ENCODE results near the gene TTC22.

Gene TTC22

GRCh38 chr1:54834007-54834541, 33.0 kb upstream of the TTC22 start:
- DNase-seq (ENCODE audit: low read depth in 2 of 2) = no peak

DNA sequence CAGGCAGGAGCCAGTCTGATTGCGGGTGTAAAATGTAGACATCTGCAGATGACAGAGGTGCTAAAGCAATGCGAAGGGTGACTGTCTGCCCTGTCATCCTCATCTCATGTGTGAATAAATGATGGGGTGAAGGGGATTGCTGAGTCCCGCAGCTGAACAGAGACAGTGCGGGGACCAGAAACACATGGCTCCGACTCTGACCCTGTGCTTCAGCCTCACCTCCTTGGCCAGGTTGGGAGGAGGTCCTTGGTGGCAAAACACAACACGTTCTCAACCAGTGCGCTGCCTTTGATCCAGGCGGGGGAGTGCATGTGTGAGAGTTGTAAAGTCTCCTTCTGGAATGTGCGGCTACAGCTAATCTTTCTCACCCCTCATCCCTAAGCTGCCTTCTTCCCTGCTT, 32.0 kb upstream of the TTC22 start:
- no peak for DNase-seq (ENCODE audit: low read depth in 2 of 2)

- no peak for DNase-seq (ENCODE audit: low read depth in 2 of 2)
Observed at GRCh38 chr1:54826226-54826816, 25.2 kb upstream of the TTC22 start.

GRCh38 chr1:54825696-54826095, 24.6 kb upstream of the TTC22 start:
- no peak for DNase-seq (ENCODE audit: low read depth in 2 of 2)

GRCh38 chr1:54823670-54824069, 22.5 kb upstream of the TTC22 start:
- no peak for DNase-seq (ENCODE audit: low read depth in 2 of 2)

GRCh38 chr1:54819733-54820132, 18.6 kb upstream of the TTC22 start:
- DNase-seq (ENCODE audit: low read depth in 2 of 2) = no peak

DNA sequence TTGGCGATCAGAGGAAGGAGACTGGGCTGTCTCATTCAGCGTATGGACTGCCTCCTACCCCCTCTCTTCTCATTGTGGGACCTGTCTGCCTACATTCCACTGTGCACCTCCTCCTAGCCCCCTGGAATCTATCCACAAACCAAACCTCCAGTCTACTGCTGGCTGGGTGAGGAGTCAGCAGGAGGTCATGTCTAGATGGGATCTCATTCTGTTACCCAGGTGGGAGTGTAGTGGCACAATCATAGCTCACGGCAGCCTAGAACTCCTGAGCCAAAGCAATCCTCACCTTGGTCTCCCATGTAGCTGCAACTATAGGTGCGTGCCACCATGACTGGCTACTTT, 18.0 kb upstream of the TTC22 start:
- DNase-seq (ENCODE audit: low read depth in 2 of 2) = no peak

DNA sequence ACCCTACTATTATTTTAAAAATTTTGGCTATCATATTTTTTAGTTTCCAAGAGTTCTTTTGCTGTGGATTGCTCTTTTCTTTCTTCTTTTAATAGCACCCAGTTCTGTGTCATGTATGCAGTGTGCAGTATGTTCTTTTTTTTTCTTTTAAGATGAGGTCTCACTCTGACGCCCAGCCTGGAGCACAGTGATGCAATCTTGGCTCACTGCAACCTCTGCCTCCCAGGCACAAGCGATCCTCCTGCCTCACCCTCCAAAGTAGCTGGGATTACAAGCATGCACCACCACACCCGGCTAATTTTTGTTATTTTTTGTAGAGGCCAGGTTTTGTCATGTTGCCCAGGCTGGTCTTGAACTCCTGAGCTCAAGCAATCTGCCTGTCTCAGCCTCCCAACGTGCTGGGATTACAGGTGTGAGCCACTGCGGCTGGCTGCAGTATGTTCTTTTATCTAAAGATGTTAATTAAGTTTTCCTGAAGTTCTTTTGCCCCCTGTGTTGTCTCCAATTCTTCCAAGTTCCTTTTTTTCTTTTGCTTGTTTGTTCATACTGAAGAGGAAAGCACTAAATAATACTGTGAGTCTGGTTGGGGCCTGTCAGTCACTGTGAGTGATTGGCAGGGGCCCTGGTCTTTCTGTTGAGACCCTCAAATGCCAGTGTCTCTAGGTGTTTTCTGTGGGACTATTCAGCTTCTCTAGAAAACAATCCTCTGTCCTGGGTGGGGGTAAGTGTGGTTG, 17.5 kb upstream of the TTC22 start:
- no peak for DNase-seq (ENCODE audit: low read depth in 2 of 2)

- no peak for DNase-seq (ENCODE audit: low read depth in 2 of 2)
Observed at GRCh38 chr1:54816951-54817350, 15.8 kb upstream of the TTC22 start.

DNA sequence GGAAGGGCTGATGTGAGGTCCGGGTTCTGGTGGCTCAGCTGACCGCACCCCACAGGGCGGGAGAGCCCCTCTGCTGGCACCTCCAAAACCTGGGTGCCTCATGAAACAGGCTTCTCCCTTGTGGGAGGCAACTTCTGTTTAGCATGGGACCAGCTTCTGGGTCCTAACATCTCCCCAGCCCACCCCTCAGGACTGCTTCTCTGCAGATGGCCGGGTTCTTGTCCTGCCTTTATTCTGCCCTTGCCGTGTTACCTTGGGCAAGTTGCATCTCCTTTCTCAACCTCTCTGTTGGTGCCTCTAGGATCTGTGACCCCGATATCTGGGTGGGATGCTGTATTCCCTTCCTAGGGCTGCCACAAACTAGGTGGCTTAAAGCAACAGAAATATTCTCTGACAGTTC, 15.0 kb upstream of the TTC22 start:
- DNase-seq (ENCODE audit: low read depth in 2 of 2) = no peak

- no peak for DNase-seq (ENCODE audit: low read depth in 2 of 2)
Observed at GRCh38 chr1:54815086-54815876, 14.2 kb upstream of the TTC22 start.

DNA sequence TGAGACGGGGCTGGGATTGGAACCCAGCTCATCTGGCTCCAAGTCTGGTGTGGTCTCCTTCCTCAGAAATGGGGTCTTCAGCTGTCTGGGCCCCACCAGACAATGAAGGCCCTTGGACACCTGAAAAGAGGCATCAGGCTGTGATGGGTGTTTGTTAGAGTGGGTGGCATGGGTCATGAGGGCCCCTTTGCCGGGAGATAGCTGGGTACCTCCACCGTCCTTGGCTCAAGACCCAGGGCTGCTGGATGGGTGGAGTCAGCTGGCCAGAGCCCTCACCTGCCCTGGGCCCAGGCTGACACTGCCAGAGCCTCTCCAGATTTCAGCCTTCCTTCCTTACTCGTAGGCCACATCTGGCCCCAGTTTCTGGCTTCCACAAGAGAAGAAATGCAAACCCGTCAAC, 13.4 kb upstream of the TTC22 start:
- DNase-seq (ENCODE audit: low read depth in 2 of 2) = no peak

DNA sequence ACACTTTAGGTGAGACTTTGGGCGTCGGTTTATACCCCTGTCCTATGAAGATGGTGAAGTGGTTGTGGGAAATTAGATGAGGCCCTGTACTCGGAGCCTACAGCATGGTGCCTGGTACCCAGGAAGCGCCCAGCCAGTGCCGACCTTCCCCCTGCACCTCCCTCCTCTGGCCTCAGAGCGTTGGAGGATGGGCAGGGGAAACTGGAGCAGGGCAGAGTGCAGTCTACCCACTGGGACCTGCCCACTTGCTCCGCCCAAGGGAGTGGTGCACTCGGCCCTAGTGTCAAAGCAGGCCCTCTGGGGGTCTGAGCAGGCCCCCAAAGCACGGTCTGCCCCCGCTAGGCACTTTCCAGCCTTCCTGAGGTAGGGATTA, 13.0 kb upstream of the TTC22 start:
- no peak for DNase-seq (ENCODE audit: low read depth in 2 of 2)

DNA sequence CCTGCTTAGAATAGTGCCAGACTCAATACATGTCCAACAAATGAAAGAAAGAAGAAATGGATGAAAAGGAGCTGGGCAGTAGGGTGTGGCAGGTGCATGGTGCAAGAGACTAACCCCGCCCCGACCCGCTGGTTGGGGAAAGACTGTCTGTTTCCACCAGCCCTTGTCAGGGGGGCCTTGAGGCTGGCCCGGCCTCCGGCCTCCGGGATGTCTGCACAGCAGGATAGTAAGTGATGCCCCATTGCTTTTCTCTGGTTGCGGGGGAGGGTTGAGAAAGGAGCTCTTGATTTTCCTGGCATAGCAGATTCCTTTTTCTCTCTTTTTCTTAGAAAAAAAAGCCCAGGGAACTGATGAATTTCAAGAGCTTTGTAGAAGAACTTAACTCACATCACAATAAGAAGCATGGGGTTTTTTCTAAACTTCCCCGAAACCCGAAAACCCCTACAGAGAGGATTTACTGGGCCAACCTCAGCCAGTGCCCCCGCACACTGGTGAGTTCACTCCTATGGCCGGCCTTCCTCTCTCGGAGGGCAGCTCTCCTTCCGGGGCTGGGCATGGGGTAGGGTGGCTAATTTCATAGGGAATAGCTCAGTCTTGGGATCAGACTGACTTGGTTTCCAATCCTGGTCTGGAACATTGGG, 12.5 kb upstream of the TTC22 start:
- DNase-seq (ENCODE audit: low read depth in 2 of 2) = no peak

- DNase-seq (ENCODE audit: low read depth in 2 of 2) = no peak
Observed at GRCh38 chr1:54812801-54813484, 11.8 kb upstream of the TTC22 start.

DNA sequence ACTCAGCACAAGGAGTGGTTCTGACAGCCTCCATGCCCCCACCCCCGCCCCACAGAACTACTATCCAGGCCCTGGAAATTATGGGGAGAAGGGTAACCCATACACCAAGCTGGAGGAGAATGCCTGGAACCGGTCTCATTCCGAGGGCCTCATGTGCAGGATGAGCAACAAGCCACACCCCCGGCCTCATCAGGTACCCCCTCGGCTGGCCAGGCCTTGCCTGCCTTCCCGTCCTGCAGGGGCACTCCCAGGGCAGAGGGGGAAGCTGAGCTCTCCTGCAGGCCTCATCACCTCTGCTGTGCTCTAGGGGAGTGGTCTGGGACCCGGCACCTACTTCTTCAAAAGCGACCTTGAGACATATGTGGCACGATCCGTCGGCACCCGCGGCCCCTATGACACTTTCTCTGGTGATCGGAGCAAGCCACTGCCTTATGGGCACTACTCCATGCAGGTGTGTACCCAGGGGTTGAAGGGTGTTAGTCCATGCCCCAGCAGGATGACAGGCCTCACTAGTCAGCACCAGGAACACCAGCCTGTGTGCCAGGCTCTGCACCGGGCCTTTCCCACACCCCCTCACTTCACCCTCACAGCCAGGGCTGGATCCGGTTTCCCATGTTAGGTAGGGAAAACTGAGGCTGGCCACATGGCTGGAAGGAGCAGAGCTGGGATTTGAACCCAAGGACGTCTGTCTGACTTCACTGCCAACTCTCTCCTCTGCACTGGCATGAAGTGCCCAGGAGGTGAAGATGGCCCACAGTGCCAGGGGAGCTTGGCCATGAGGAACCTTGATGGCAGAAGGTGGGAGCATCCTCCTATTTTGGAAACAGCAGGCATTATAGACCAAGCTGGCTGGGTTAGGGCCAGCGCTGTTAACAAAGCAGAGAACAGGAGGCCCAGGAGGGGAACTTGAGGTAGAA, 10.9 kb upstream of the TTC22 start:
- no peak for DNase-seq (ENCODE audit: low read depth in 2 of 2)

- no peak for DNase-seq (ENCODE audit: low read depth in 2 of 2)
Observed at GRCh38 chr1:54811066-54811465, 9.9 kb upstream of the TTC22 start.

DNA sequence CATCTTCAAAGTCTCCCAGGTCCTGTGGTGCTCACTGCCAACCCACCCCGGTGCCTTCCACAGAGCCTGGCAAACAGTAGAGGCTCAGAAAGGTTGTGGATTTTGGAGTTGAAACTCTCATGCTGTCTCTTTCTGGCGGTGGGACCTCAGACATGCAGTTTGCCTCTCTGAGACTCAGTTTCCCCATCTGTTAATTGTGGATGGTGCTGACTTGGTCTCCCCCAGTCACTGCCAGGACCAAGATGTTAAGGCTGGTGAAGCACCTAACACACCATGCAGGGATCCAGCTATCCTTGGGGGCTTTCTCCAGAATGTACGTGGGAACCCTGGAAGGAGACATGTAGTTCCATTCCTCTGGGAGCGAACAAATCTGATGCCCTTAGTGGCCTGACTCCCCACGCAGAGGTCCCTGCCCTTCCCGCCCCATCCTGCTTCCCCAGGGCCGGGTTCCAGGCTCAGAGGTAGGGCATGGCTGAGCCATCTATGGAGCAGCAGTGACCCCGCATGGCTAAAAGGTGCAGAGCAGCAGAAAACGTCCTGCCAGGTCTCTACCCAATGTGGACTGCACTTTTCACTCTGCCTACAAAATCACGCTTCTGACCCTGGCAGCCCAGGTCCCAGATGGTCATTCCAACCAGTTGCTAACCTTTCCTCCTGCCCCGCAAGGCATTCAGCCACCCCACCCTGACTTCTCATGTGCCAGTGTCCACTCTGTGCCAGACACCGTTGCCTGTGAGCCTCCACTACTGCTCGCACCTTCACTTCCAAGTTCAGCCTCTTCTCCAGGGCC, 9.2 kb upstream of the TTC22 start:
- DNase-seq (ENCODE audit: low read depth in 2 of 2) = peak; percentile 19 to 26

DNA sequence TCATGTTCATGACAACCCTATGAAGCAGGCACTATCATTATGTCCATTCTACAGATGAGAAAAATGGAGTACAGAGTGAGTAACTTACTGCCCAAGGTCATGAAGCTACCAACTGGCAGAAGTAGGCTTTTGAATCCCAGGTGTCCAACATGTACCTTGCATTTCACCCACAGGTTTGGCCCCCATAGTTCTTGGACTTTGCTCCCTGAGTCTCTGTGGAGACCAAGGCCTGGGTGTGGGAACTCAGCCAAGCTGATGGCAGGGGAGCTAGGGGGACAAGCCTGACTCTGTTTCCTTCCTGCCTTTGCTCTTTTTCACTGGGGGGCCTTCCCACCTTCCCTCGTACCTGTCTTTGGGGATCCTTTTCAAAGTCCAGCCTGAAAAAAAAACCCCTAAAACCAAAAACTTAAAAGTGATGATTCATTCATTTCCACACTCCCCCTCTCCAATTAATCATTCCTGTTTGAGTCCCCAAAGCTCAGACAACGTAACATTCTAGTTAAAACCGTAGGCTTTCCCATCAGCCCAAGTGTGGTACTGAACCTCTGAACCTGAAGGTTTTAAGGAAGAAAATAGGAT, 8.5 kb upstream of the TTC22 start:
- no peak for DNase-seq (ENCODE audit: low read depth in 2 of 2)

All from stimulated activated CD8-positive, alpha-beta memory T cell treated with anti-CD3 and anti-CD28 coated beads, Interleukin-7, amount 100 ng/mL, for 4 hours (primary cell).